Ishikawa (cell line): ENCODE results near the gene PIWIL4.

ENCODE experiments used
- CEBPB ChIP-seq: IDR thresholded peaks from 2 replicates; pipeline ENCODE4 v1.6.1; 2012
- CREB1 ChIP-seq: IDR thresholded peaks from 2 replicates; pipeline ENCODE4 v1.6.1; 2012; ENCODE audit warnings: low read depth
- EGR1 ChIP-seq: IDR thresholded peaks from 2 replicates; pipeline ENCODE4 v1.6.1; 2012
- EP300 ChIP-seq: IDR thresholded peaks from 2 replicates; pipeline ENCODE4 v1.6.1; 2012; ENCODE audit warnings: borderline replicate concordance
- FOXM1 ChIP-seq: IDR thresholded peaks from 2 replicates; pipeline ENCODE4 v1.6.1; 2012; ENCODE audit warnings: low read depth, borderline replicate concordance
- NFIC ChIP-seq: IDR thresholded peaks from 2 replicates; pipeline ENCODE4 v1.6.1; 2012
- RAD21 ChIP-seq: IDR thresholded peaks from 2 replicates; pipeline ENCODE4 v1.6.1; 2012; ENCODE audit warnings: low read depth
- REST ChIP-seq: IDR thresholded peaks from 2 replicates; pipeline ENCODE4 v1.6.1; 2012; ENCODE audit warnings: low read depth, mild to moderate bottlenecking
- TAF1 ChIP-seq: IDR thresholded peaks from 2 replicates; pipeline ENCODE4 v1.6.1; 2012; ENCODE audit warnings: low read depth, mild to moderate bottlenecking
- TCF12 ChIP-seq: IDR thresholded peaks from 2 replicates; pipeline ENCODE4 v1.6.1; 2012; ENCODE audit warnings: low read depth
- TEAD4 ChIP-seq: IDR thresholded peaks from 2 replicates; pipeline ENCODE4 v1.6.1; 2012
- USF1 ChIP-seq: IDR thresholded peaks from 2 replicates; pipeline ENCODE4 v1.6.1; 2012
- YY1 ChIP-seq: IDR thresholded peaks from 2 replicates; pipeline ENCODE4 v1.6.1; 2012; ENCODE audit warnings: low read depth
- ZBTB7A ChIP-seq: IDR thresholded peaks from 2 replicates; pipeline ENCODE4 v1.6.1; 2012; ENCODE audit warnings: low read depth
- TF ChIP-seq, protein P1 (sequence below): IDR thresholded peaks from 2 replicates; pipeline ENCODE4 v1.6.1; 2012

The PIWIL4 gene

DNA sequence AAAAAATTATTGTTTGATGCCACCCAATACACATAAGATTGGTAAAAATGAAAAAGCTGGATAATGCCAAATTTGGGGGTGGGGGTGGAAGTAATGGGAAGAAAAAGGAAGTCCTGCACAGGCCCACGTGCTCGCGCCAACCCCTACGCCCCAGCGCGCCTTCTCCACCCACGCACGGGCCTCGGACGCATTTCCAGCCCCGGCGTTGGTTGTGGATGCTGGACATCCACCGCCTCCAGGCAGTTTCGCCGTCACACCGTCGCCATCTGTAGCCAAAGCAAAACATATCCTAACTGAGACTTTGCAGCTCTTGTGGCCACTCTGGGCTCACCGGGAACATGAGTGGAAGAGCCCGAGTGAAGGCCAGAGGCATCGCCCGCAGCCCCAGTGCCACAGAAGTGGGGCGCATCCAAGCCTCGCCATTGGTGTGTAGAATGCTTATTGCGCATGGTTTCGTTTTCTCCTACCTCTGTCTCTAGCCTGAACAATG, at the start of gene PIWIL4:
PIWIL4 (plus strand) TSS at position 188 of the 490 bp plus-strand sequence; CDS start at position 339, 151 bp downstream.
- TF ChIP-seq ZBTB7A = no peak
- TF ChIP-seq NFIC = no peak
- TF ChIP-seq USF1 = no peak
- no peak for TF ChIP-seq EGR1
- TF ChIP-seq EP300 = no peak
- TF ChIP-seq CREB1 = no peak
- no peak for TF ChIP-seq RAD21
- no peak for TF ChIP-seq CEBPB
- TF ChIP-seq YY1 = no peak
- no peak for TF ChIP-seq TCF12
- TF ChIP-seq REST = no peak
- TF ChIP-seq, protein P1, sequence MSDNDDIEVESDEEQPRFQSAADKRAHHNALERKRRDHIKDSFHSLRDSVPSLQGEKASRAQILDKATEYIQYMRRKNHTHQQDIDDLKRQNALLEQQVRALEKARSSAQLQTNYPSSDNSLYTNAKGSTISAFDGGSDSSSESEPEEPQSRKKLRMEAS = no peak

GRCh38 chr11:94518300-94518699, 48.9 kb upstream of the PIWIL4 start:
- TF ChIP-seq EP300 (no peak), USF1 (no peak), EGR1 (no peak), TEAD4 (no peak), REST (no peak), RAD21 (no peak), ZBTB7A (no peak), FOXM1 (no peak), TAF1 (no peak), TCF12 (no peak), NFIC (no peak), CREB1 (no peak), CEBPB (no peak), YY1 (no peak)
- TF ChIP-seq, protein P1 = no peak

- TF ChIP-seq YY1 (no peak), RAD21 (peak; percentile 53), TEAD4 (peak; percentile 45; the same call in 1 of the 2 replicates), NFIC (no peak), CREB1 (no peak)
Observed at GRCh38 chr11:94519478-94520084, 47.6 kb upstream of the PIWIL4 start.

GRCh38 chr11:94521684-94522083, 45.5 kb upstream of the PIWIL4 start:
- TF ChIP-seq FOXM1 (no peak), RAD21 (peak; percentile 10; the same call in 1 of the 2 replicates)

GRCh38 chr11:94524341-94524740, 42.8 kb upstream of the PIWIL4 start:
- TF ChIP-seq CREB1 = no peak
- TF ChIP-seq, protein P1 = no peak
- no peak for TF ChIP-seq USF1
- no peak for TF ChIP-seq FOXM1
- TF ChIP-seq TEAD4 = no peak
- no peak for TF ChIP-seq YY1
- no peak for TF ChIP-seq RAD21
- TF ChIP-seq EP300 = no peak
- TF ChIP-seq EGR1 = no peak
- TF ChIP-seq REST = no peak
- no peak for TF ChIP-seq CEBPB
- TF ChIP-seq TCF12 = no peak
- TF ChIP-seq NFIC = no peak
- TF ChIP-seq ZBTB7A = no peak
